Activated CD8-positive, alpha-beta memory T cell treated with anti-CD3 and anti-CD28 coated beads, Interleukin-2, amount 50 U/mL, for 1 hour (primary cell): ENCODE data around the gene KRT5.
"Not testable (repeated sequence)": the region's sequence is repeated elsewhere in the genome, so short reads cannot be mapped to it uniquely, and the experiment has no call there.

Source experiments
- DNase-seq: peaks from one replicate; pipeline ENCODE4 v3.0.0-alpha.2; 2020; ENCODE audit errors: extremely low read depth

KRT5 gene

GRCh38 chr12:52494518-52494917 is 25.7 kb downstream of the KRT5 start:
- DNase-seq: no peak

DNA sequence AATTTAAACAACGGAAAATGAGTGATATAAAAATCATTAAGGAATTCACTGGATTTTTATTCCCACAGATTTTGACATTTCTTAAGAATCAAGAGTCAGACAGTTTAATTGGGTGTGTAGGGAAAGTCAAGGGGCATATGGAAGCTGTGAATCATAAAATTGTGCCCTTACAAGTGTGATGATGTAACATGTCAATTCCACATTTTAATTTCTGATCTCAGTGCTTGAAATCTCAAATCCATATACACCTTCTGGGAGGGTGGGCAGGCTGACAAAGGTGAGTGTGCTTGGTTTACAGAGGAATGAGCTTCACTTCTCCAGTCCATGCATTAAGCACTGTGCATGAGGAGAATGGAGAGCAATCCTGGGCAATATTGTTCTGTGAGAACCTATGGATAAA is 26.1 kb downstream of the KRT5 start:
- no peak for DNase-seq

- DNase-seq: no peak
These were observed 27.0 kb downstream of the KRT5 start, which contains the start of gene KRT6A for GRCh38 chr12:52493172-52493571. Gene KRT6A (minus strand): TSS chr12:52493257. CDS start chr12:52493188, 69 bp downstream.

GRCh38 chr12:52492405-52492804 is 27.8 kb downstream of the KRT5 start:
- not testable (repeated sequence) for DNase-seq

GRCh38 chr12:52491495-52491894 is 28.7 kb downstream of the KRT5 start:
- not testable (repeated sequence) for DNase-seq

- DNase-seq: no peak
These were observed 31.5 kb downstream of the KRT5 start for GRCh38 chr12:52488736-52489135.

GRCh38 chr12:52487744-52488443 is 32.3 kb downstream of the KRT5 start:
- not testable (repeated sequence) for DNase-seq

DNA sequence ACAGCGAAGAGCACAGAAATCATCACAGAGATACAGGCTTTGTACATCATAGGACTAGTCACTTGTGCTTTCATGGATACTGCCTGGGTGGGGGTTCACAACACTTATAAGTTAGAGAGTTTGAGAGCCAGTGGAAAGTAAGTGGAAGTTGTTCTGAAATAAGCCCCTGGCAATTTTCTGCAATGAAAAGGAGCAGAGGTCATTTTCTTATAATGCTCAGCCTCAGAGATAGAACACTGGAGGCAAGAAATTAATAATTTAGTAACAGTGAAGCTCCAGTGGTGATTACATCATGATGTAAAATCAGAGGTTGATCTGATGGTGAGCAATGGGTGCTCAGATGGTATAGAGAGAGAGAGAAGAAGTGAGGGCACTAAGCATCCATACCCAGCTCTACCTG is 33.0 kb downstream of the KRT5 start:
- DNase-seq: no peak

DNA sequence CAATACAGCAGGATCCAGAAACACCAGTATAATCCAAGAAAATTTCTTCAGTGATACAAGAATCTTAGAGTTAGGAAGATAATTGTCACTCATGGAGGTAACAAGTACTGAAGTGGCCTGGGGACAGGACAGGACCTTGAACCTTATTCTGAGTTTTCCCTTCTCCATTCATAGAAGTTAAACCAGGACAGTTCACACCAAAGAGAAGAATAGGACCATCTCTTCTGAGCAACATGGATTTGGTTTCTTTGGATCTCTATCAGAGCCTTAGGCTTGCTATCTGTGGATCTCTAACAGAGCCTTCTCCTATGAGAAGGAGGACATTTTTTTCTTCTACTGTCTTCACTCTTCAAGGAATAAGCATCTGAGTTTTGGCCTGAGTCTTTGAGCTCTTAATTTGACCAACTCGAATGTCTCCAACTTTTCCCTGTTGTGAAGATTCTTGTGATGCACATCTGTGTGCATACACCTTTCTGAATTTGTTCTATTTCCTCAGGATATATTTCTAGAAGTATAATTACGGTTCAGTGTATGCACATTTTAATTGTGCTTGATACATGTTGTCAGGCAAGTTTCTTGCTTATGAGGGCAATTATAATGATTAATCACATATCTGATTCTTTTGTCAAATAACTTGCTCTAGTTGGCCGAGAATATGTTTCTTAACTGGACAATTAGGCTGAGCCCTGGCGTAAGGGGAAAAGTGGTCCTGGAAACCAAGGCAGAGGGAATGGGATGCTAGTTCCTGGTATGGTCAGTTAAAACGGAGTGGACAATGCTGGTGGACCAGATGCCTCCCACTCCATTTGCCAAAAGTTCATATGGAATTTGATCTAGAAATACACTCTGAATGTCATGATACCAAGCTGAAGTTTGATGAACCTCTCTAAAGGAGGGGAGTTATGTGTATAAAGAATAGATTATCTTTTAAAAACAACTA is 33.8 kb downstream of the KRT5 start:
- no peak for DNase-seq

DNA sequence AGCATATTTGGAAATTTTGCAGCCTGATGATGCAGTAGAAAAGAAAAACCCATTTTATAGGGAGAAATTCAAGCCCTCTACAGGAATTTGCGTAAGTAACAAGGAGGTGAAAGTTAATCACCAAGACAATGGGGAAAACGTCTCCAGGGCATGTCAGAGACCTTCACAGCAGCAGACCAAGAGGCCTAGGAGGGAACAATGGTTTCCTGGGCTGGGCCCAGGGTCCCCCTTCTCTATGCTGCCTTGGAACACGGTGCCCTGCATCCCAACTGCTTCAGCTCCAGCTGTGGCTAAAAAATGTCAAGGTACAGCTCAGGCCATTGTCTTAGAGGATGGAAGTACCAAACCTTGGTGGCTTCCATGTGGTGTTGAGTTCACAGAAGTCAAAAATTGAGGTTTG is 40.1 kb downstream of the KRT5 start:
- no peak for DNase-seq

DNA sequence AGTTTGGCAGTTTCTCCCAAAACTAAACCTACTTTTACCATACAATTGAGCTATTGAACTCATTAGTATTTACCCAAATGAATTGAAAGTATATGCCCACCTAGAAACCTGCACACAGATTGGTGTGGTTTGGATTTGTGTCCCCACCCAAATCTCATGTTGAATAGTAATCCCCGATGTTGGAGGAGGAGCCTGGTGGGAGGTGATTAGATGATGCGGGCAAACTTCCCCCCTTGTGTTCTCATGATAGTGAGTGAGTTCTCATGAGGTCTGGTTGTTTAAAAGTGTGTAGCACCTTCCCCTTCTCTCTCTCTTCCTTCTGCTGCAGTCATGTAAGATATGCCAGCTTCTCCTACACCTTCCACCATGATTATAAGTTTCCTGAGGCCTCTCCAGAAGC is 42.5 kb downstream of the KRT5 start:
- no peak for DNase-seq

DNA sequence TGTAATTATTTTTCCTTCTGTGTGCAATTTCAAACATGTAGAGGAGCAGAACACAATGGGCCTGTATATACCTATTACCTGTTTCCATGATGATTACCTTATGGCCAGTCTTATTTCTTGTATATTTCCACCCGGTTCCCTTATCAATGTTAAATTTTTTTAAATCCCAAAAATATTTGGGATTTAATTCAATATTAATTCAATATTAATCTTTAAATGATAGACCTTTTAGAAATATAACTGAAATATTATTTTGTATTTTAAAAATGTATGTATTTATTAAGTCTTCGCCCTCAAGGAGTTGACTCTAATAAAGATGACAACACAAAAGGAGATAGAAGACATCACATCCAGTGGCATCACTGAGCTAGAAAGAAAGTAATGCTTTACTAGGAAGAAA is 46.0 kb downstream of the KRT5 start:
- DNase-seq: no peak

- DNase-seq: no peak
These were observed 46.4 kb downstream of the KRT5 start, which contains the start of gene KRT6C for GRCh38 chr12:52473768-52474167. Gene KRT6C (minus strand): TSS chr12:52473805. CDS start chr12:52473737, 68 bp downstream.

DNA sequence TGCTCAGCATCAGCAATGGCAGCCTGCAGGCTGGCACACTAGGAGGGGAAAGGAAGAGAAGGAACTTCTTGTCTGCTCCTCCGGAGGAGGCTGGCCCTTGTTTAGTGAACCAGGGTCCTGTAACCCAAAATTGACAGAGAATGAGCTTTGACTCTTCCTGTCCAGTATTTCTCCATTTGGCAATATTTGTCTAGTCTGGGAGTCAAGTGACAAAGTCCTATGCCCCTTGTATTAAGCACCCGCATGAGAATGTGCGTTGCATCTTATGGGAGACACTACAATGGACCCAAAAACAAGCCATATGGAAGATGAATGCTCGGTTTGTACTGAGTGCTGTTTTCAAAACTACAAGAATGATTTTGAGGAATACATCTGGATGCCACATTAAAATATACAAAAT is 50.3 kb downstream of the KRT5 start:
- no peak for DNase-seq

- DNase-seq: no peak
These were observed 55.3 kb downstream of the KRT5 start for GRCh38 chr12:52464897-52465296.
